K562 (cell line): ENCODE measurements around the gene EWSR1. TPM values are rescaled to one million over a fixed set of nuclear protein-coding genes. Genes with fewer than 3 reads are reported as not detected.

ENCODE experiments used
- ATAC-seq: fragments of 200-7000 bp; cut with Tn5 transposase; 3 replicates; pipeline ENCODE4 v1.9.1; 2020; ENCODE audit warnings: moderate library complexity
- BruUV-seq: library from RNA; stranded (reverse); fragments of 400-500 nt; replicated peaks from 2 replicates; lab custom pipeline; 2021; lab: Mats Ljungman, UMichigan
- CTCF ChIA-PET: fragments of 300-600 bp; formaldehyde crosslinking; extraction: SDS; loops from one replicate; lab custom pipeline; 2021; ENCODE audit warnings: low intra/inter-chr PET ratio; lab: Yijun Ruan, JAX
- POLR2A ChIA-PET: fragments of 300-600, 350-650 bp; sonication (Branson Sonifier 250); formaldehyde crosslinking; extraction: SDS; loops from one replicate; lab custom pipeline; 2021; ENCODE audit warnings: antibody characterized with exemption, inconsistent platforms; lab: Yijun Ruan, JAX
- DNase-seq, 4 experiments: peaks; one replicate each; pipeline versions ENCODE4 v3.0.0 to v3.0.0-alpha.2; 2011 to 2018; ENCODE audit warnings: low spot score in 3 of 4, mixed read lengths in 3 of 4; ENCODE audit errors: extremely low read depth in 1 of 4
- FAIRE-seq: peaks from 2 replicates; lab custom pipeline; 2011; peaks lifted over from hg19 to GRCh38; lab: Jason Lieb, UNC
- H2AFZ ChIP-seq: 2 replicates; pipeline ENCODE4 v1.6.0; 2011; ENCODE audit warnings: low read depth, low read length, control low read depth, inconsistent platforms
- H3K27ac ChIP-seq: fragments of 200-600 bp; 3 replicates; pipeline ENCODE4 v1.8.0; 2011; ENCODE audit warnings: low read depth, mild to moderate bottlenecking, control low read depth, inconsistent platforms, low read length, moderate library complexity, mixed read lengths; ENCODE audit errors: extremely low read depth
- H3K27me3 ChIP-seq, 2 experiments: fragments of 300-600 bp in 1 of 2; 2 replicates in 1 of 2; 3 replicates in 1 of 2; pipeline versions ENCODE4 v1.6.0 to v1.8.0; 2011; ENCODE audit warnings: inconsistent platforms in 2 of 2, low read length in 2 of 2, mild to moderate bottlenecking in 1 of 2, mixed read lengths in 1 of 2, moderate library complexity in 1 of 2; ENCODE audit not compliant: control insufficient read depth in 2 of 2, insufficient read depth in 2 of 2
- H3K36me3 ChIP-seq: fragments of 300-600 bp; 3 replicates; pipeline ENCODE4 v1.8.0; 2011; ENCODE audit warnings: mild to moderate bottlenecking, low read length, inconsistent platforms; ENCODE audit not compliant: control insufficient read depth, insufficient read depth
- H3K4me1 ChIP-seq, 2 experiments: fragments of 200-600 bp in 1 of 2; replicated peaks in 1 of 2; 2 replicates in 1 of 2; 3 replicates in 1 of 2; pipeline versions ENCODE4 v1.5.1 to v1.8.0; 2011; ENCODE audit warnings: inconsistent platforms in 2 of 2, low read length in 2 of 2, mild to moderate bottlenecking in 1 of 2, mixed read lengths in 1 of 2, moderate library complexity in 1 of 2; ENCODE audit not compliant: control insufficient read depth in 2 of 2, insufficient read depth in 2 of 2
- H3K4me2 ChIP-seq: 2 replicates; pipeline ENCODE4 v1.6.1; 2011; ENCODE audit warnings: low read length, control low read depth, inconsistent platforms, mixed read lengths; ENCODE audit not compliant: insufficient read depth
- H3K4me3 ChIP-seq: fragments of 200-600 bp; sonication (generic), shearing (Covaris generic); 2 replicates; pipeline ENCODE4 v1.5.1; 2016; ENCODE audit warnings: control low read depth, inconsistent platforms
- H3K79me2 ChIP-seq: fragments of 200-600 bp; 3 replicates; pipeline ENCODE4 v1.8.0; 2011; ENCODE audit warnings: low read length, inconsistent platforms; ENCODE audit not compliant: control insufficient read depth, insufficient read depth
- H3K9ac ChIP-seq, 2 experiments: 2 replicates each; pipeline versions ENCODE4 v1.6.0 to v1.6.1; 2011; ENCODE audit warnings: low read depth in 2 of 2, low read length in 2 of 2, control low read depth in 1 of 2, inconsistent platforms in 1 of 2, mild to moderate bottlenecking in 1 of 2, mixed read lengths in 1 of 2; ENCODE audit not compliant: insufficient read depth in 1 of 2
- H3K9me1 ChIP-seq: one replicate; pipeline ENCODE4 v1.6.0; 2011; ENCODE audit warnings: inconsistent platforms, mild to moderate bottlenecking, low read length, moderate library complexity; ENCODE audit not compliant: control insufficient read depth, insufficient read depth
- H3K9me3 ChIP-seq: replicated peaks from 2 replicates; pipeline ENCODE4 v1.5.1; 2011; ENCODE audit warnings: low read depth, low read length, inconsistent platforms; ENCODE audit not compliant: control insufficient read depth, insufficient read depth
- H4K20me1 ChIP-seq: replicated peaks from 2 replicates; pipeline ENCODE4 v1.6.1; 2011; ENCODE audit warnings: low read length, inconsistent platforms, mixed read lengths; ENCODE audit not compliant: control insufficient read depth, insufficient read depth
- BRCA1 ChIP-seq, 2 experiments: fragments of 450-650 bp in 1 of 2; sonication (generic) in 1 of 2; formaldehyde crosslinking in 1 of 2; IDR thresholded peaks; 2 replicates each; pipeline versions ENCODE4 v1.5.0 to v1.6.1; 2017 to 2020; ENCODE audit warnings: mild to moderate bottlenecking in 1 of 2, missing genetic modification reagents in 1 of 2
- CSDE1 ChIP-seq, 2 experiments: fragments of 450-650 bp; IDR thresholded peaks; 2 replicates each; pipeline ENCODE4 v1.6.1; 2016; ENCODE audit warnings: mild to moderate bottlenecking in 1 of 2
- EP300 ChIP-seq: IDR thresholded peaks from 2 replicates; pipeline ENCODE4 v1.6.1; 2012; ENCODE audit warnings: low read length, improper control_type of control experiment
- GATAD2A ChIP-seq: fragments of 450-650 bp; IDR thresholded peaks from 2 replicates; pipeline ENCODE4 v1.6.1; 2017
- MEF2D ChIP-seq: conservative IDR thresholded peaks from 2 replicates; pipeline ENCODE4 v1.6.1; 2016; ENCODE audit warnings: low read depth, missing genetic modification characterization, missing compliant biosample characterization
- MIER1 ChIP-seq: fragments of 450-650 bp; IDR thresholded peaks from 2 replicates; pipeline ENCODE4 v1.6.1; 2016; ENCODE audit warnings: antibody characterized with exemption, mild to moderate bottlenecking, low read depth
- MNT ChIP-seq, 2 experiments: fragments of 450-650 bp; conservative IDR thresholded peaks; 2 replicates each; pipeline ENCODE4 v1.6.1; 2017; ENCODE audit warnings: mild to moderate bottlenecking in 2 of 2, moderate library complexity in 2 of 2
- POLR2AphosphoS2 ChIP-seq: IDR thresholded peaks from 2 replicates; pipeline ENCODE4 v1.6.1; 2012; ENCODE audit warnings: low read length, improper control_type of control experiment
- SMAD2 ChIP-seq: fragments of 150-350 bp; IDR thresholded peaks from 2 replicates; pipeline ENCODE4 v1.6.1; 2014; ENCODE audit warnings: low read depth, mild to moderate bottlenecking, low read length
- STAG1 ChIP-seq: sonication (generic); formaldehyde crosslinking; IDR thresholded peaks from 2 replicates; pipeline ENCODE4 v1.5.0; 2020; ENCODE audit warnings: missing genetic modification reagents, borderline replicate concordance
- XRCC4 ChIP-seq: IDR thresholded peaks from one replicate; pipeline ENCODE4 v1.6.1; 2011; ENCODE audit not compliant: insufficient read depth, insufficient read length; ENCODE audit errors: extremely low read depth
- ZBTB2 ChIP-seq: fragments of 450-650 bp; IDR thresholded peaks from 2 replicates; pipeline ENCODE4 v1.6.1; 2016; ENCODE audit warnings: antibody characterized with exemption
- ZBTB26 ChIP-seq: fragments of 450-650 bp; formaldehyde crosslinking; IDR thresholded peaks from 2 replicates; pipeline ENCODE4 v1.4.0; 2022; ENCODE audit warnings: missing genetic modification characterization
- ZBTB49 ChIP-seq: sonication (generic); formaldehyde crosslinking; IDR thresholded peaks from 2 replicates; pipeline ENCODE4 v1.8.0; 2022; ENCODE audit warnings: missing genetic modification reagents, mild to moderate bottlenecking, borderline replicate concordance
- WGBS: fragments of 100-300 bp; shearing (Covaris generic); methylation state at CpG from one replicate; pipeline ENCODE4 v1.1.6; 2016; ENCODE audit warnings: low coverage, mixed read lengths; ENCODE audit not compliant: insufficient coverage; ENCODE audit errors: missing lambda C conversion rate; 5-methylcytosine and 5-hydroxymethylcytosine counted together
- in situ Hi-C: fragments of 300-500 bp; cut with MboI; formaldehyde crosslinking; loops from 4 replicates; pipeline ENCODE4 v1.15.0; 2018; ENCODE audit warnings: inconsistent platforms, mixed read lengths
- intact Hi-C: fragments of 100-400 bp; cut with micrococcal nuclease; formaldehyde crosslinking; loops from 2 replicates; pipeline ENCODE4 v1.14.2; 2022
- polyA plus RNA-seq, 8 experiments: library from polyadenylated mRNA; depleted of rRNA in 4 of 8; stranded (reverse) in 5 of 8; unstranded in 3 of 8; fragments of >200 nt; fragmentation: Nextera tagmentation in 2 of 8; fragmentation: Illumina TruSeq in 1 of 8; extraction: Ambion mirVana in 2 of 8; extraction: Trizol in 1 of 8; gene quantifications; 2 replicates each; pipeline versions ENCODE4 v1.2.1 to v1.2.3, GENCODE V29; 2011 to 2014; ENCODE audit warnings: inconsistent platforms in 1 of 8, missing spikeins in 1 of 8
- total RNA-seq, 7 experiments: library from RNA; depleted of rRNA in 6 of 7; stranded (reverse); fragments of >200 nt in 6 of 7; fragmentation: Illumina TruSeq in 2 of 7; extraction: Trizol in 2 of 7; gene quantifications; 2 replicates each; pipeline versions ENCODE4 v1.2.1 to v1.2.3, GENCODE V29; 2011 to 2021; ENCODE audit warnings: low replicate concordance in 1 of 7

EWSR1 gene
- total and polyA plus RNA-seq, 9 of the 15 experiments (the other 6 are each of a cell fraction or from before 2014, with no cell fraction given): 83.3 to 450 (median 239) TPM

- peaks cover 0 to 6% of the 10 kb centered on the region in 2 experiments; a peak in 2 of 5 replicates for H3K4me1 ChIP-seq
- H3K4me3 ChIP-seq: no peak overlapping the region
- in situ Hi-C loops: loop anchor here (5.0 kb wide), 1 partner anchor 188 kb away; no protein-coding TSS in a partner anchor
- H4K20me1 ChIP-seq: 0 out of 2 replicates have a peak, but pooled peaks cover 4% of the 10 kb centered on the region
- no peaks in the 10 kb centered on the region for H3K79me2 ChIP-seq
- H3K36me3 ChIP-seq: no peaks in the 10 kb centered on the region
- FAIRE-seq (no peak), DNase-seq (peak in 1 of 4 experiments; percentile 3), ATAC-seq (peak; percentile 28; the same call in 2 of the 3 replicates)
- 25% methylated on average over 6 of the region's 7 CpGs for WGBS
- POLR2A ChIA-PET: interaction anchor here (0.8 to 1.4 kb wide), 7 partner anchors 11 to 143 kb away, joined by 3 to 5 read pairs (median 3); partner anchors contain the start of gene EWSR1
- CTCF ChIA-PET: interaction anchor here (0.5 to 1.7 kb wide), 4 partner anchors 42 to 644 kb away, joined by 3 to 10 read pairs (median 5); no protein-coding TSS in a partner anchor
- no peaks in the 10 kb centered on the region for H3K27me3 ChIP-seq
- H3K9me3 ChIP-seq: no peaks in the 10 kb centered on the region
- peak overlapping the region in 1 of 2 experiments; percentile 28; a peak in 1 of 4 replicates for H3K9ac ChIP-seq
- intact Hi-C loops: loop anchor here (2.0 to 10.0 kb wide), 4 partner anchors 88 to 640 kb away; no protein-coding TSS in a partner anchor
- BruUV-seq: no TSS peak
- H3K4me2 ChIP-seq: no peak overlapping the region
- no peak overlapping the region for H2AFZ ChIP-seq
- no peaks in the 10 kb centered on the region for H3K9me1 ChIP-seq
- no peak overlapping the region for H3K27ac ChIP-seq
- no peak for TF ChIP-seq MIER1
- TF ChIP-seq GATAD2A: no peak
- no peak for TF ChIP-seq SMAD2
- no peak for TF ChIP-seq STAG1
- TF ChIP-seq BRCA1 (IDR thresholded peaks at IDR 0.05): no peak
- no peak for TF ChIP-seq BRCA1 (CRISPR knock-in tag; IDR thresholded peaks at IDR 0.05)
- no peak for TF ChIP-seq EP300
- no peak for TF ChIP-seq MNT (conservative IDR thresholded peaks at IDR 0.05)
- no peak for TF ChIP-seq ZBTB2
- no peak for TF ChIP-seq MEF2D (tag)
- no peak for TF ChIP-seq ZBTB26
- TF ChIP-seq CSDE1 (IDR thresholded peaks at IDR 0.05): no peak
- TF ChIP-seq POLR2AphosphoS2: no peak
- TF ChIP-seq XRCC4: no peak
- TF ChIP-seq ZBTB49 (CRISPR knock-in tag): no peak
Measured at GRCh38 chr22:29244785-29245625, 23.1 kb upstream of the EWSR1 start.
